OCI-LY1 (cell line): ENCODE measurements around the gene WNT7B.

Experiments
- H2AFZ ChIP-seq: fragments of 200-600 bp; sonication (generic), shearing (Covaris generic); 2 replicates; pipeline ENCODE4 v1.6.0; 2014; ENCODE audit warnings: antibody characterized with exemption, mild to moderate bottlenecking, low read length
- H3F3A ChIP-seq: fragments of 200-600 bp; sonication (generic), shearing (Covaris generic); 2 replicates; pipeline ENCODE4 v1.6.0; 2014; ENCODE audit warnings: mild to moderate bottlenecking, antibody characterized with exemption, low read length, moderate library complexity; ENCODE audit not compliant: insufficient read depth
- H3K27ac ChIP-seq: fragments of 200-600 bp; sonication (generic); 2 replicates; pipeline ENCODE4 v1.5.1; 2014; ENCODE audit warnings: low read length, mixed run types, mild to moderate bottlenecking, low read depth; ENCODE audit not compliant: poor library complexity, severe bottlenecking
- H3K27me3 ChIP-seq: fragments of 200-600 bp; sonication (generic); 2 replicates; pipeline ENCODE4 v1.6.0; 2014; ENCODE audit warnings: antibody characterized with exemption, mild to moderate bottlenecking, low read length, moderate library complexity; ENCODE audit not compliant: insufficient read depth
- H3K36me3 ChIP-seq: fragments of 200-600 bp; sonication (generic); 2 replicates; pipeline ENCODE4 v1.6.1; 2014; ENCODE audit warnings: mild to moderate bottlenecking, antibody characterized with exemption, low read length, moderate library complexity, mixed read lengths; ENCODE audit not compliant: insufficient read depth
- H3K4me1 ChIP-seq: fragments of 200-600 bp; sonication (generic); 2 replicates; pipeline ENCODE4 v1.5.1; 2014; ENCODE audit warnings: mild to moderate bottlenecking, low read length, moderate library complexity; ENCODE audit not compliant: insufficient read depth, severe bottlenecking
- H3K4me2 ChIP-seq: fragments of 200-600 bp; sonication (generic), shearing (Covaris generic); 2 replicates; pipeline ENCODE4 v1.6.1; 2014; ENCODE audit warnings: low read length
- H3K4me3 ChIP-seq: fragments of 200-600 bp; sonication (generic); 2 replicates; pipeline ENCODE4 v1.5.1; 2014; ENCODE audit warnings: low read length, low read depth, mild to moderate bottlenecking, mixed read lengths; ENCODE audit not compliant: poor library complexity, severe bottlenecking
- H3K79me2 ChIP-seq: fragments of 200-600 bp; shearing (Covaris generic); 2 replicates; pipeline ENCODE4 v1.6.1; 2016; ENCODE audit warnings: mixed run types, low read length, mixed read lengths; ENCODE audit not compliant: insufficient read depth
- H3K9ac ChIP-seq: fragments of 200-600 bp; sonication (generic), shearing (Covaris generic); 2 replicates; pipeline ENCODE4 v1.6.1; 2014; ENCODE audit warnings: mild to moderate bottlenecking, low read length, mixed read lengths
- H3K9me2 ChIP-seq: fragments of 200-600 bp; sonication (generic), shearing (Covaris generic); 2 replicates; pipeline ENCODE4 v1.6.1; 2014; ENCODE audit warnings: low read depth, mild to moderate bottlenecking, low read length, mixed read lengths
- H3K9me3 ChIP-seq: fragments of 200-600 bp; shearing (Covaris generic); 2 replicates; pipeline ENCODE4 v1.6.1; 2014; ENCODE audit warnings: low read length, mixed read lengths
- H4K20me1 ChIP-seq: fragments of 200-600 bp; sonication (generic), shearing (Covaris generic); 2 replicates; pipeline ENCODE4 v1.6.0; 2016; ENCODE audit warnings: mild to moderate bottlenecking, low read length; ENCODE audit not compliant: insufficient read depth
- EZH2 ChIP-seq: fragments of 200-600 bp; sonication (generic), shearing (Covaris generic); IDR thresholded peaks from 2 replicates; pipeline ENCODE4 v1.8.0; 2017; ENCODE audit warnings: borderline replicate concordance, mixed run types, mild to moderate bottlenecking, antibody characterized with exemption, low read length, moderate library complexity, mixed read lengths
- TF ChIP-seq, protein P1 (sequence below): fragments of 200-600 bp; sonication (generic), shearing (Covaris generic); IDR thresholded peaks from 2 replicates; pipeline ENCODE4 v1.5.1; 2017; ENCODE audit warnings: mild to moderate bottlenecking, antibody characterized with exemption, low read length, moderate library complexity, mixed read lengths

WNT7B gene

DNA sequence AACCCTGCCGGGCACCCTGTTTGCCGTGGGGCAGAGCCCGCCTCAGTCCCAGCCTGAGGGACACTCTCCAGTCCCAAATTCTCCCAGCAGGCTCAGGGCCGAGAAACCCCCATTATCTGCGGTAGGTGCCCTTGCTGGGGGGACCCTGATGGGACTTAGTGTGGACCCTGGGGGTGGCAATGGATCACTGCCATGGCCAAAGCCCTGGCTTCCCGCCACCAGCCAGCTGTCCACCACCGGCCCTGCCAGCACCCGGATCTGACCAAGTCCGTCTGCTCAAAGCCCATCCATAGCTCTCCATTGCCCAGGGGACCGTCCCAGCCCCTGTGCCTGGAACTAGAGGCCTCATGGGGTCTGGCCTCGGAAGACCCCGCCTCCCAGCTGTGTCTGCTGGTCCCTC lies 24.4 kb downstream of the WNT7B start:
- H3K4me1 ChIP-seq = peaks cover 5% of the 10 kb centered on the region
- H3K27ac ChIP-seq = no peak overlapping the region
- H3F3A ChIP-seq = no peaks in the 10 kb centered on the region
- no peaks in the 10 kb centered on the region for H3K9me2 ChIP-seq
- H4K20me1 ChIP-seq = no peaks in the 10 kb centered on the region
- no peaks in the 10 kb centered on the region for H3K36me3 ChIP-seq
- H3K9me3 ChIP-seq = no peaks in the 10 kb centered on the region
- no peak overlapping the region for H2AFZ ChIP-seq
- no peak overlapping the region for H3K4me2 ChIP-seq
- TF ChIP-seq, protein P1, sequence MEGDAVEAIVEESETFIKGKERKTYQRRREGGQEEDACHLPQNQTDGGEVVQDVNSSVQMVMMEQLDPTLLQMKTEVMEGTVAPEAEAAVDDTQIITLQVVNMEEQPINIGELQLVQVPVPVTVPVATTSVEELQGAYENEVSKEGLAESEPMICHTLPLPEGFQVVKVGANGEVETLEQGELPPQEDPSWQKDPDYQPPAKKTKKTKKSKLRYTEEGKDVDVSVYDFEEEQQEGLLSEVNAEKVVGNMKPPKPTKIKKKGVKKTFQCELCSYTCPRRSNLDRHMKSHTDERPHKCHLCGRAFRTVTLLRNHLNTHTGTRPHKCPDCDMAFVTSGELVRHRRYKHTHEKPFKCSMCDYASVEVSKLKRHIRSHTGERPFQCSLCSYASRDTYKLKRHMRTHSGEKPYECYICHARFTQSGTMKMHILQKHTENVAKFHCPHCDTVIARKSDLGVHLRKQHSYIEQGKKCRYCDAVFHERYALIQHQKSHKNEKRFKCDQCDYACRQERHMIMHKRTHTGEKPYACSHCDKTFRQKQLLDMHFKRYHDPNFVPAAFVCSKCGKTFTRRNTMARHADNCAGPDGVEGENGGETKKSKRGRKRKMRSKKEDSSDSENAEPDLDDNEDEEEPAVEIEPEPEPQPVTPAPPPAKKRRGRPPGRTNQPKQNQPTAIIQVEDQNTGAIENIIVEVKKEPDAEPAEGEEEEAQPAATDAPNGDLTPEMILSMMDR = no peak
- no peak for TF ChIP-seq EZH2
- H3K27me3 ChIP-seq = peaks cover 13% of the 10 kb centered on the region
- no peaks in the 10 kb centered on the region for H3K79me2 ChIP-seq
- H3K4me3 ChIP-seq = no peak overlapping the region
- H3K9ac ChIP-seq = no peak overlapping the region

DNA sequence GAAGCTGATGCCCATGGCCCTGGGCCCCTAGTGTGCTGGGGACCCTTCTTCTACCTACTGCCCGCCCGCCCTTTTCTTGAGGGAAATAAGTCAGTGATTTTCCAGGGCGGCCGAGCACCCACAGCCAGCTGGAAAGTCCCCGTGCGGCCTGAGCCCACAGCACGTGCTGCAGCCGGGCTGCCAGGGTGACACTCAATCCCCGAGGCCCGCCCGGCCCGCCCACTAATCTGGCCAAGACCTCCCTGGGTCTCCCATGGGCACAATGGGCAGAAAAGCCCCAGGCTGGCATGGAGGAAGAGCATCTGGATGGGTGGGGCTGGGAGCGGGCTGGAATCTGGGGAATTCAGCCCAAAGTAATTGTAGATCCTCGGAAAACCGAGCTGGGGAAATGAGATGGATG lies 24.8 kb downstream of the WNT7B start:
- Histone ChIP-seq H3K9me3 (no peaks in the 10 kb centered on the region), H4K20me1 (no peaks in the 10 kb centered on the region), H3K9ac (no peak overlapping the region), H3K9me2 (no peaks in the 10 kb centered on the region), H3K27ac (no peak overlapping the region), H3F3A (no peaks in the 10 kb centered on the region), H3K79me2 (no peaks in the 10 kb centered on the region), H3K4me1 (peaks cover 5% of the 10 kb centered on the region), H3K36me3 (no peaks in the 10 kb centered on the region), H3K4me2 (no peak overlapping the region), H2AFZ (no peak overlapping the region), H3K27me3 (peaks cover 13% of the 10 kb centered on the region), H3K4me3 (no peak overlapping the region)
- TF ChIP-seq, protein P1 = no peak
- no peak for TF ChIP-seq EZH2

DNA sequence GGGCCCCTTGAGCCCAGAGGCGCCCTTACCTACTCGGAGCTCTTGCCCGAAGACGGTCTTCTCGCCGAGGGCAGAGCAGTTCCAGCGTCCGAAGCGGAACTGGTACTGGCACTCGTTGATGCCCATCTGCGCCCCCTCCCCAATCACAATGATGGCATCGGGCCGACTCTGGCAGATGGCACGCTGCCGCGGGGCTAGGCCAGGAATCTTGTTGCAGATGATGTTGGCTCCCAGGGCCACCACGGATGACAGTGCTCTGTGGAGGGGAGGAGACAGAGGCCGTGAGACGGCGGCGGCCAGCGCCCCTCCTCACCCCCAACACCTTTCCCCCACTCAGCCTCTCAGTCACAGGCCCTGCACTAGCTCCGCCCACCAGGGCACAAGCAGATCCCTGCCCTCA lies 27.1 kb downstream of the WNT7B start:
- peaks cover 13% of the 10 kb centered on the region for H3K27me3 ChIP-seq
- H3K79me2 ChIP-seq = no peaks in the 10 kb centered on the region
- H3K9ac ChIP-seq = no peak overlapping the region
- no peaks in the 10 kb centered on the region for H4K20me1 ChIP-seq
- H3K9me3 ChIP-seq = no peaks in the 10 kb centered on the region
- H3K27ac ChIP-seq = no peak overlapping the region
- H3F3A ChIP-seq = no peaks in the 10 kb centered on the region
- H2AFZ ChIP-seq = no peak overlapping the region
- no peak for TF ChIP-seq EZH2
- TF ChIP-seq, protein P1 = no peak
- no peaks in the 10 kb centered on the region for H3K36me3 ChIP-seq
- H3K9me2 ChIP-seq = no peaks in the 10 kb centered on the region
- no peak overlapping the region for H3K4me3 ChIP-seq
- peaks cover 5% of the 10 kb centered on the region for H3K4me1 ChIP-seq
- no peak overlapping the region for H3K4me2 ChIP-seq
